AG08395 (cell line): ENCODE measurements around the gene PWWP2B.
A peak's percentile ranks its signal among the peaks of the same experiment; 100 is the strongest.

Experiments
- DNase-seq: peaks from one replicate; pipeline ENCODE4 v3.0.0; 2012; ENCODE audit warnings: mixed read lengths, low spot score

The PWWP2B gene

DNA sequence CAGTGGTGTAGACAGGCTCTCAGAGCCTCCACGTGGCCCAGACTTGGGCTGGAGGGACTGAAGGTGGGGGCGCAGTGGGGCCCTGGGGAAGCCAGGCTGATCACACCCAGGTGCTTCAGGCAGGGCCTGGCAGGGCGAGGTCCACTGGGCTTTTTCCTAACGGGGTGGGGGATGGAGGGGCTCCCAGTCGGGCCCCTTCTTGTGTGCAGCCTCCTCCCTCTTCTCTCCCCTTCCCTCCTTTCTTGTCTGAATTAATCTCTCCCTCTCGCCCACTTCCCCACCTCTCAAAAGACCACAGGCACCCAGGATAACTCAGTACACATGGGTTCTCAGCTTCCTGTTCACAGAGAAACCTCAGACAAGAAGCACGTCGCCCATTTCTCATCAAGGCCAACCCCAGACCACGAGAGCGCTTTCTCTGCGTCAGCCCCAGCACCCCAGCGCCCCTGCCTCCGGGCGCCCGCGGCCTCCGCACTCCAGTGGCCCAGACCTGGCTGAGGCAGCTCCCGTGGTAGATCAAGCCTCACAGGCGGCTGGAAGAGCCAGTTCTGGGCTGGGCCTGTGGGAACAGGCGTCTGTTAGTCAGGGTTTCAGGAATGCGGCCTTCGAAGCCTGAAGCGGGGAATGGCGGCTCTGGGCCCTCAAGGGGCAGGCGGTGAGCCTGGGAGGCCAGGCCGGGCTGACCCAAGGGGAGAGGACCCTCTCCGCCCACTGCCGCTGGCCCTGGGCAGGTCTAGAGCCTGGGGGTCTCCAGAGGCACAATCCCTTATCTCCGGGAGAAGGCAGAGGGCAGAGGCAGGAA is 50.6 kb downstream of the PWWP2B start:
- peak; percentile 74 for DNase-seq

DNA sequence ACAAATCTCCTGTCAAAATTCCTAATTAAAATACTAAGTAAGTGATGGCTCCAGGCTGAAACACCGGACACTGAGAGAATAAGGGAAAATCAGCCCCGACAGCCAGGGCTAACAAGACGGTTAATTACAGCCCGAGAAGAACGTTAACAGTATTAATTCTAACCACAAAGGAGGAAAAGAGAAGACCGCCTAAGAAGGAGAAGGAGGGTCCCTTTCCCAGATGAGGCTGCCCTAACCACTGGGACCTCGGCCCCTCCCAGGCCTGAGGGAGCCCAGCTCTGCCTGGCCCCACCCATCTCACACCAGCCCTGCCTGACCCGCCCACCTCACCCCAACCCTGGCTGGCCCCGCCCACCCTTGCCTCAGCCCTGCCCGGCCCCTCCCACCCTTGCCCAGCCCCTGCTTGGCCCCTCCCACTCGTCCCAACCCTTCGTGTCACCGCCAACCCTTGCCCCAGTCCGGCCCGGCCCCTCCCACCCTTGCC is 51.3 kb downstream of the PWWP2B start:
- peak; percentile 72 for DNase-seq

DNA sequence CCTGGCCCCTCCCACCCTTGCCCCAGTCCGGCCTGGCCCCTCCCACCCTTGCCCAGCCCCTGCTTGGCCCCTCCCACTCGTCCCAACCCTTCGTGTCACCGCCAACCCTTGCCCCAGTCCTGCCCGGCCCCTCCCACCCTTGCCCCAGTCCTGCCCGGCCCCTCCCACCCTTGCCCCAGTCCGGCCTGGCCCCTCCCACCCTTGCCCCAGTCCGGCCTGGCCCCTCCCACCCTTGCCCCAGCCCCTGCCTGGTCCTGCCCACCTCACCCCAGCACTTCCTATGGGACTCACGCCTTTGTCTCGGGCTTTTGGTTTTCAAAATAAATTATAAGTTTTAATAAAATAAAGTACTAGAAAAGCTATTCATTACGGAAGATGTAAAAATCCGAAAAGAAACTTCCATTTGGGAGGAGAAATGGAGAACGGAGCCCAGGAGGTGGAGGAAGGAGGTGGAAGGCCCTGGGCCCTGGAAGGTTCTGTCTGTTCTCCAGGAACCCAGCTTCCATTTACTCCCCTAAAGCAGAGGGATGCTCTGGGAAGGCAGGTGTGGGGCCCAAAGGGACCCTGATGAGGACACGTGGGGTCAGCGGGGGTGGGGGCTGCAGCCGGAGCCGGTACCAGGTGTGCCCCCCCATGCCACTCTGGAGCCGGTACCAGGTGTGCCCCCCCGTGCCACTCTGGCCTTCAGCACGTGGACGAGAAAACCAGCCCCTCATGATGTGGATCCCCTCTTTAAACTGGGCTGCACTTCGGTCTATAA is 52.2 kb downstream of the PWWP2B start:
- no peak for DNase-seq

DNA sequence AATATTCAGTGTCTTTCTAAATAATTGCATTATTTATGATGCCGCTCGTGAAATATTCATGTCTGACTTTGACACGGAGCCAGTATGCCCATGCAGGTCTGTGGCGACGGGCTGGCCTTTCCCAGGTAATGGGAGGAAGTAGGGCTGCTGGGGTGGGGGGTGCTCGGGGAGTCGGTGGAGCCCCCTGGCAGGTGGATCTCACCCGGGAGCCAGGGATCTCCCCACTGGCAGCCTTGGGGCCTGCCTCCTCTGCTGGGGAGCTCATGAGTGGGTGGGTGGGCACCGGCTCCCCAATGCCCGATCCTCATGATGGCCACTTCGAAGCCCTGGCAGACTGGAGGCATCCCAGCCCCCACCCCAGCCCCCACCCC is 52.8 kb downstream of the PWWP2B start:
- no peak for DNase-seq

DNA sequence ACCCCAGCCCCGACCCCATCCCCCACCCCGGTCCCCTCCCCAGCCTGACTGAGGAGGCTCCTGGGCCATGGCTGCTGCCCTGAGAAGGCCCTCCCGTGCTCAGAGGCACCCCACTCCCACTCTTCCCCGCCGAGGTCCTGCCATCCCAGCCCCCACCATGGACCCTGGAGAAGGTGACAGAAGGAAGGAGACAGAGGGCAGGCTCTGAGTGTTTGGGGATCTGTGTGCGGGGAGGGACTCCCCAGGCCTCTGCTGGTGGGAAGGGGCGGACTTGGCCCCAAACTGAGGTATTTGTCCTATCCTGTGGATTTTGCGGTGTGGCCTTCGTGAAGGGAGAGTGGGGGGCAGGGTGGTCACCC is 53.4 kb downstream of the PWWP2B start:
- DNase-seq, result no peak

DNA sequence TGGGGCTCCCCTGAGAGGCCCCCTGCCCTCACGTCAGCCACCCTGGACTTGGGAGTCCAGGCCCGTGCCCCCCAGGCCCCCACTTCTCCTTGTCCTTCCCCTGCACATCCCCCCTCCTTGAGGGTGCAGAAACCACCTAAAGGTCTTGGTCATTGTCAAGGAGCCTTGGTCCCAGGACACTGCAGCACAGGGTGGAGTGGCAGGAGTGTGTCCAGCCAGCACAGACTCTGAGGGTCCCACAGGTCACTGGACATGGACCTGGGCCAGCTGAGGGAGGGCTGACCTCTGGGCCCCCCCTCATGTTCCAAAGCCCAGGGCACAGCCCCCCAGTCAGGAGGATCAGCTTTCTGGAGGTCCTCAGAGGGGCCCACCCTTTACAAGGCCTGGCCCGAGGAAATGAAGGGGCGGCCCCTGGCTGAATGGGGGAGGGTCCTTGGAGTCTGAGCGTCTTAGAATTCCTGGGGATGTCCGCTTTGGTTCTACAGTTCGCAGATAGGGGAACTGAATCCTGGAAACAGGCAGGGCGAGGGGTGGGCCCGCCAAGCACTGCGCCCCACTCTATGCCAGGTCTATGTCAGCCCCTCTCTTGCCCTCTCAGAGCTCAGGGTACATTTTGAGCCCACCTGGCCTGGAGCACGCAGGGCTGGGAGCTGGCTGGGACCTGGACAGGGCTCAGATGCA is 54.0 kb downstream of the PWWP2B start:
- DNase-seq, result no peak

DNA sequence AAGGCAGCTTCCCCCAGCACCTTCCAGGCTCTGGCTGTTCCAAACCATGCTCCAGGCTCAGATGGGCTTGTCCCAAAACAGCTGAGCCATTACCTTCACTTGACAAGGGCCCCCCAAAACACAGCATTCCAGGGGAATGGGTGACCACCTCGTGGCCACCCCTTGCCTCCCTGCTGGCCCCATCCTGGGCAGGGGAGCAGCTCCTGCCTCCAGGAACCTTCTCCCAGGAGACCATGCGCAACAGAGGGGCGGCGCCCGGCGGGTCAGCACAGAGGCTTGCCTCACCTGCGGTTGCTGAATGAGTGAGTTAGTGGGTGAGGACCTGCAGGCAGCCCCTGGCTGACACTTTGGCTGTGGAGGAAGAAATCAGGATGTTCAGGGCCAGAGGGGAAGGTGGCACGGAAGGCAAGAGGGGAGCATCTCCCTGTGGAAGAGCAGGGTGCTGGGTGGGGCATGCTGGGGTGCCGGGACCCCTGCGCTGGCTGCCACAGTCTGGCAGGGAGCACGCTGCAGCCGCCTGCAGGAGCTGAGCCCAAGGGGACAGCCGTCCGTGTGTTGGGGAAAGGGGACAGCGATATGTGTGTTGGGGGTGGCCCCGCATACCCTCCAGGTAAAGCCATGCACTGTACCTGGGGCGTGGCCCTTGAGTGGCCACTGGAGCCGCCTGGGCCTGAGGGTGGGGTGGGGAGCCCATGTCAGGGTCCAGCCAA is 54.7 kb downstream of the PWWP2B start:
- no peak for DNase-seq

DNA sequence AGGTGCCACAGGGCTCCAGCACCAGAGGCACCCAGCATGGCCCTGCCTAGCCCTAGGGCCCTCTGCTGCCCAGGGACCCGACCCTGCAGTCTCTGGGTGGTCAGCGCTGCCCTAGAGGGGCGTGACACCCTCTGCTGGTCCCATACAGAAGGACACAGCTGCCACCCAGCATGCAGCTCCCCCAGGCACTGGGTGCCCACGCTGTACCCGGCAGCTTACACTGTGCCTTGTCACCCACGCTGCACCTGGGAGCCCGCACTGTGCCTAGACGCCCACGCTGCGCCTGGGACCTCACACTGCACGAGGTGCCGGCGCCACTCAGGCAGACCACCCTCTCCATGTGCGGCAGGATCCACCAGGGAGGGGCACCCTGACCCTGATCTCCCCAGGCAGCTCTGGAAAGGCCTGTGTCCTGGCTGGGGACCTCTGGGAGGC is 55.2 kb downstream of the PWWP2B start:
- DNase-seq, result no peak

DNA sequence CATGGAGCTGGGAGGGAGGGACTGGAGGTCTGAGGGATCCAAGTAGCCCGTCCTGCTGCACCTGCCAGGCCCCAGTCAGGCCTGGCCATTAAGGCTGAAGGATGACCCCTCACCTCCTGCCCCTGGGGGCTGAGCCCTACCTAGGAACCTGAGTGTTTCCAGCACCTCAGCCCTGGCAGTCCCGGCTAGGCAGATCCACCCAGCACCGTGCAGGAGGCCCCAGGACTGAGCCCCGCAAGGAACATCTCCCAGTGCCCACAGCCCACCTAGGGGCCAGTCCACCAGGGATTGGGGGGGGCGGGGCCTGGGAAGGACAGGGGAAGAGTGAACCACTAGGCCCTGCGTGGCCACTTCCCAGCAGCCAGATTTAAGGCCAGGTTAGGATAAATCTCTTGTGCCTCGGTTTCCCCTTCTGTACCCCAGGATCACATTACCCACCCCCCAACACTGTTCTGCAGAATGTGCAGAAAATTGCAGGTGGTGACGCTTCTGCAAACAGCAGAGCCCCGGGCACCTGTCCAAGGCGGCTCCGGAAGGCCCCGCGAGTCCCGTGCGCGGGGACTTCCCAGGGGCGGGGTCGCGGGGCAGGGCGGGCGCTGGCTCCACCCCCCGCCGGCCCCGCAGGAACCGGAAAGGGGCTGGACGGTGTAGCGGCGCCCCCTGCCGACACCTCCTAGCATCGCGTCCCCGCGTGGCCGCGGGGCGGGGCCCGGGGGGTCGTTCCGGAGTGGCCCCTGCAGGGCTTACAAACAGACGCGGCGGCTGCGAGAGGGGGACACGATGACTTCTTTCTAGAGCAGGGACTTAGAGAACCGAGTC is 55.9 kb downstream of the PWWP2B start:
- peak; percentile 93 for DNase-seq

DNA sequence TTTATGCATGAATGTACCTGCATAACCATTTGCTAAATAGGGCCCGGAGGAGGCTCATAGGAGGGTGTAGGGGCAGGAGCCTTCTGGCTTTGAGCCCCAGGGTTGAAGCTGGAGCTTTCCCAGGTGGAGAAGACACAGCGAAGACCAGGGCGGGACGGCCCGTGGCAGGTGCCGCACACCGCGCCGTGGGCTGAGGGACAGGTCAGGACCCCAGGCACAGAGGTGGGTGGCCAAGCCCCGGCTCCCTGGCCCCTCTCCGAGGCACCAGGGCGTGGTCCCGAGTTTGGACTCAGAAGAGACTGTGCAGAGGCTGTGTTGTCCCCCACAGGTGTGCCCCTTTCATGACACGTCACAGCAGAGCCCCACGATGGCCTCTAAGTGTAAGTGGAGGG is 56.5 kb downstream of the PWWP2B start:
- no peak for DNase-seq

DNA sequence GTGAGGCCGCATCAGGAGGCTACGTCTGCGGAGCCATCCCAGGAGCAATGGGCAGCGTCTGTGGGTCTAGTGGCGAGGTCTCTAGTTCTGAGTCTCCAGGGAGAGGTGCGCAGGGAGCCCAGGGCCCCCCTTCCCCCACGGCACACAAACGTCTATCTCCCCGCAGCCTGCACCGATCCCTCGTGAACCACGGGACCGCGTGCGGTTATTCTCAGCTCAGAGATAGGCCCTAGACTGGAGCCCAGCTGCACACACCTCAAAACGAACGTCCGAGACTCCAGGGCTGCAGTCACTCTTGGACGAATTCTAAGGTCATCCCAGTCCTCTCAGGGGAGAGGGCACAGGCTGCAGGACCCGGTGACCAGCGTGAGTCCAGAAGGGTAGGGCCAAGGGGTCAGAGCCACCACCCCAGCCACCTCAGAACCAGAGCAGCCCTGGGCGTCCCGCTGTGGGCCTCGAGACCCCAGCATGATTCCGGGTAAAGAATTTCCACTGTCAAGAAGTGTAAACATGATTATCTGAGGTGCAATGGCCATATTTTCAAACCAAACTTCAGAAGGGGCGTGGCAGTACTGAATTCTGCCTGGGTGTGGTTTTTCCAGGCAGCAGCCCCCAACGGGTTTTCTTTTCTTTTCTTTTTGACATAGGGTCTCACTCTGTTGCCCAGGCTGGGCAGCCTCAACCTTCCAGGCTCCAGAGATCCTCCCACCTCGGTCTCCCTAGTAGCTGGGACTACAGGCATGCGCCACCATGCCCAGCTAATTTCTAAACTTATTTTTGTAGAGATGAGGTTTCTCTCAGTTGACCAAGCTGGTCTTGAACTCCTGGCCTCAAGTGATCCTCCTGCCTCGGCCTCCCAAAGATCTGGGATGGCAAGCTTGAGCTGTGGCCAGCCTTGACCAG is 57.5 kb downstream of the PWWP2B start:
- no peak for DNase-seq

DNA sequence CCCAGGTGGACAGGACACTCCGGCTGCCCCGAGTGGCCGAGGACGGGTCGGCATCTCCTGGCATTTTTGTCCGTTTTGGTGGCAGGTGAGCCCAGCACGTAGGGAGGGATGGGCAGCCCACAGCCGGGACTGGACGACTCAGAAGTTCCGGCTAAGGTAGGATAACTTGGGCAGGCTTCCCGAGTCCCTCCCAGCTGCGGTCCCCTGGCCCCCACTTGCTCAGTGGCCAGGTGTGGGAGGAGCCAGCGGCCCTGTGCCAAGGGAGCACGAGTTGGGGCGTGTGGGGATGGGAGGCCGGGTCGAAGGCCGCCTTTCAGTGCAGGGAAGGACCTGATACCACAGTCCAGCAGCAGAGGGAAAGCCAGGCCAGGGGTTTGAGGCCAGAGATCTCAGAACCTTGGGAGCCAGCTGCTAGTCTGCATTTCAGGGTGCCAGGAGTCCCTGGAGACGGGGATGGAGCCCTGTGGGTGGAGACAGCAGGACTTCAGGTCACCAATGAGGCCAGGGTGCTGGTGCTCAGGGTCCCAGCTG is 58.5 kb downstream of the PWWP2B start:
- no peak for DNase-seq

DNA sequence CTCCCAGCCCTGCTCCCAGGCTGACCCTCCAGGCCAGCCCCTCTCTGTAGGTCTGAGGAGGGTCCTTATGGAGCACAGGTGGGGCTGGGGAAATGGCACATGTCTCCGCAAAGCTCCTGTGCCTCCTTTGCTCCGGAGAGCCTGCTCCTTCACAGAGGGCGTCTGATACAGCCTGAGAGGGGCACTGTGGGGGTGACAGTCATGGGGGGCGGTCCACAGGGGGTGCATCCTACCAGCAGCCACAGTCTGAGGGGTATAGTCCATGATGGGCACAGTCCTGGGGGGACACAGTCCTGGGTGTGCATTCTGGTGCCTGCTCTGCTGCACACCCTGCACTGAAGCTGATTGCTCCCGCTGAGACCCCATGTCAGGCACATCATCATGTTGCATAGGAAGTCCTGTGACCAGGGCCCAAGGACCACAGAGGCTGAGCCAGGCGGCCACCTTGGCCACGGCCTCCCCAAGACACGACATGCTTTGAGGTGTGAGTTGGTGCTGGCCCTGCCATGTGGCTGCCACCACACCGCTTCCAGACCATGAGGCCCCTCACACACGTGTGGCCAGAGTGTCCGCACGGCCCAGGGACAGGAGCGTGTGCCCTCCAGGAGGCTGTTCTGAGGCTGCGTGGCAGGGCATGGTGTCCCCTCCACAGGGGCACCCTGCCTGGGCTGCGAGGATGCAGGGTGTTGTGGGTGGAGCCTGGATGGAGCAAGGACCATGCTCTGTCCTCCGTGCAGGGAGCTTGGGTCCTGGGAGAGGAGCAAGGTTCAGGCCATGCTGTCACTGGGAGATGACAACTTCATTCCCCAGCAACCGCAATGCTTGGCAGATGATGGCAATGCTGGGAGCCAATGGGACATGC is 59.2 kb downstream of the PWWP2B start:
- no peak for DNase-seq

DNA sequence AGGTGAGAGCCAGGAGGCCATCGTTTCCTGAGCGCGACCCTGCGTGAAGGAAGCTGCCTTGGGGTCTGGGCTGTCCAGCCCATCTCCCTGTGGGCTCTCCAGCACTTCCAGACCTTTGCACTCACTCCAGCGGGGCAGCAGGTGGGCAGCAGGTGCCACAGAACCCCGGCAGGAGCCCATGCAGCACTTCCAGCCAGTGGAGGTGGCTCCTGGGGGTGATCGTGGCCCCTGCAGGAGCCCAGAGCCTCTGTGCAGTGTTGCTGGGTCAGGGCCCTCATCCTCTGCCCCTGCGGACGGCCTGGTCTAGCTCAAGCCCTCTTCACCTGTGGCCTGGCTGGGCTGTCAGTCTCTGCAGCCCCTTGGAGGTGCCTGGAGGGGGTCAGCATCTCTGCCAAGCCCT is 59.9 kb downstream of the PWWP2B start:
- no peak for DNase-seq

DNA sequence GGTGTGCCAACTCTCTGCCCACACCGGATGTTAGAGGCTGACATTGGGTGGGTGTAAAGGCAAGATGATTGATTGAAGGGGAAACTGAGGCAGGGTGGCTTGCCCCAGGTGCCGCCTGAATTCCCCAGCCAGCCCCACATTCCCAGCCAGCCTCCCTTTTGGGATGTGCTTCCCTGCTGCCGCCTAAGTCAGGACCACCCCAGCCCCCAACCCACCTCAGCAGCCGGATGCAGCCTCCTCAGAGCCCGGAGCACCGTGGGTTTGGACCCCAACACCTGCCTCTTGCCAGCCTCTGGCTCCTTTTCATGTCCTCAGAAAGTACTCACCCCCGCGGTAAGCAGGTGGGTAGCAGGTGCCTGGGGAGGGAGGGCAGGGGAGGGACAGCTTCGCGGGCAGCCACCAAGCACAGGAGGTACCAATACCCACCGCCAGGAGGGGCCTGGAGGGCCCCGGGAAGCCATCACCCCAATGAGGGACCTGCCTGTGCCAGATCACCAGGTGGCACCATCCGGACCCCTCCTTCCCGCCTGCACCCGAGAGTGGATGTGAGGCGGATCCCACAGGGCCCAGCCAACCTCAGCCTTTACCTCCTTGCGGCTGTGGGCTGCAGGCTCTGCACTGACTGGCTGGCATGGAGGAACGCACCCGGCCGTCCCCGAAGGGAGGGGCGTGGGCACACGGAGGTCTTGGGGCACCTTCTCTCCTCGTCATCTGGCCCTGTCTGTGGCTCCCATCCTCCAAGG is 60.5 kb downstream of the PWWP2B start:
- no peak for DNase-seq

DNA sequence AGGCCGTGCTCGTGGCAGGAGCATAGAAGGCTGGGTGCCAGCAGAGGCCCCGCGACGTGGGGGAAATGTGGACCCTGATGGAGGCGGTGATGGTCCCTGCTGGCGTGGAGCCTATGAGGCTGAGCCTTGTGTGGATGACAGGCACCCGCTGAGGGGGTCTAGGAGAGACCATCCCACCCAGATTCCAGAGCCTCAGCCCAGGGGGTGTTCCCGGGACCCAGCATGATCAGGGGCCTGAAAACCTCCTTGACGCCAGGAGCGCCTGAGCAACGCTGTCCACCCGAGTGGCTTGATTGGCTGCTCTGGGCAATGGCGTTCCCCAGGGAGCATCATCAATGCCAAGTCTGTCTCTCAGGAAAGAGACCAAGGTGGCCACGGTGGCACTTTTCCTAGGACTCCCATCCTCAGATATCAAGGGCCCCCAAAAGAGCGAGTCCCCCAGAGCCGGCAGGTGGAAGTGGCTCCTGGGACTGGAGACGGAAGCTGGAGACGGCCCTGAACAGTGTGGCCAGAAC is 61.1 kb downstream of the PWWP2B start:
- DNase-seq, result no peak

DNA sequence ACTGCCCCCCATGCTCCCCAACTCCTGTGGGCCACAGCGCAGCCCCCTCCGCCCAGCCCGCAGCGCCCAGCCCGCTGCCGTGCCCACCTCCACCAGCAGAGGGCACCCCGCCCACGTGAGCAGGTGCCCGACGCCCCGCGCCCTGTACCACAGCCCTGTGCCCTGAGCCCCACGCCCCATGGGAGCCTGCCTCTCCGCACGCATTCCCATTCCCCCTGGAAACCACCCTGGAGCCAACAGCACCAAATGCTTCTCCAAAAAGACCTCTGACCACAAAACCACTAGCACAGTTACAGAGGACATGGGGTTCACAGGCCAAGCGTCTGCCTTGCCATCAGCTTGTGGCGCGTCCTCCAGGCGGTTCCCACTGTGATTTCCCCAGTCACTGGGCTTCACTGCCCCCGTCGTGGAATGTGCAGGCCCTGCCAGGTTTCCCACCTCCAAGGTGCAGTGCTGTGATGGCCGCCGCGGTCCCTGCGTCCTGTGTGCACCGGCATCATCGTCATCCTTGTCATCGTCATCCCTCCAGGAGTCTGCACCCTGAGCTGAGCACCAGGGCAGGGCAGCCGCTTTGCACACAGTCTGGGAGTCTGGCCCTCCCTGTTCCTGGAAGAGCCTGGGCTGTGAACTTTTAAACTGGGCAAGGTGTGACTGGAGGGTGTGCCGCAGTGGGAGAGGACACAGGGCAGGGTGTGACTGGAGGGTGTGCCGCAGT is 61.7 kb downstream of the PWWP2B start:
- peak; percentile 62 for DNase-seq
